H1 (cell line): Measurements from ENCODE around the gene PRKCA. TPM values are rescaled to one million over a fixed set of nuclear protein-coding genes. Genes with fewer than 3 reads are reported as not detected.

Experiments
- CBX8 ChIP-seq: fragments of 300-800, 300-1000 bp; sonication (generic); IDR thresholded peaks from 2 replicates; pipeline ENCODE4 v1.7.1; 2016; ENCODE audit warnings: low read depth, low read length, borderline replicate concordance
- polyA plus RNA-seq, 7 experiments: library from polyadenylated mRNA; depleted of rRNA in 3 of 7; stranded (reverse) in 5 of 7; unstranded in 2 of 7; fragments of >200 nt in 5 of 7; fragments of 200-250 nt in 2 of 7; gene quantifications; 1 replicate in 5 of 7; 2 replicates in 1 of 7; 4 replicates in 1 of 7; pipeline versions ENCODE4 v1.2.1 to v1.2.3, GENCODE V29; 2011 to 2013; ENCODE audit warnings: missing spikeins in 2 of 7, mixed read lengths in 2 of 7
- total RNA-seq: library from RNA; stranded (reverse); fragmentation: NEBNext Ultra II Directional; extraction: Animal tissue kit (Norgen Biotek cat#: 25700); gene quantifications from 2 replicates; pipeline ENCODE4 v1.2.1, GENCODE V29; 2021
- TF ChIP-seq, protein P1 (sequence below): fragments of 300-600 bp; sonication (generic); IDR thresholded peaks from 2 replicates; pipeline ENCODE4 v1.7.1; 2012; ENCODE audit warnings: low read length, moderate library complexity, mild to moderate bottlenecking, inconsistent platforms; ENCODE audit not compliant: insufficient replicate concordance

Gene PRKCA
- total and polyA plus RNA-seq, 2 of the 8 experiments (the other 6 are each of a cell fraction or from before 2014, with no cell fraction given) = 5.8 to 17.8 TPM

DNA sequence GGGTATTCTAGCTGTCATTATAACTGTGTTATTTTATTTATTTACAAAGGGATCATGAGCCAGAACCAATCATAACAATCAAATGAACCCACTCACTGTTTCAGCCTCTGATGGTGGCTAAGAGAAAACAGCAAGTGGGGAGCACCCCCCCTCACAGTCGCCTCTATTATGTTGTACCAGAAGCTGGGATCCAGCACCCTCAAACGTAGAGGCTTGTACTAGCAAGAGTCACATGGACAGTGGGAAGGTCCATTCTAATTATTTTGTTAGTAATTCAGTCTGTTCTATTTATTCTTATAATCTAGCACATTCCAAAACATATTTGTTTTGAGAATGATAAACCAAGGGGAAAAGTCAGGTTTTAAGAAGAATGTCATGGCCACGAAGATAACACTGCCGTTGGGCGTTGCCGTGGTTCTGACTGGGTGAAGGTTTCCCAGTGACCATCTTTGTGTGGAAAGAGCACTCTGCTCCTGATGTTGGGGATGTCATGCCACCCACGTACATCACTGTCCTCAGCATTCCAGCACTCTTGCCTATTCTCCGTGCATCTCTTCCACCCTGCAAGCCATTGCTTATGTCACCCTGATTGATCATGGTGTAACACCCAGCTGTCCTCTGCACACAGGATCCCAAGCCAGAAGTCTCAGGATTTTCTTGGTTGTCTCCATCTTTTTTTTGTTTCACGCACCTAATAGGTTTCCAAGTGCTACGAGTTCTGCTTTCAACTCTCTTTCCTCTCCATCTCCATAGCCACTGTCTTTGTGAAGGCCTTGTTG is 205.8 kb downstream of the PRKCA start (continued):
- TF ChIP-seq, protein P1, sequence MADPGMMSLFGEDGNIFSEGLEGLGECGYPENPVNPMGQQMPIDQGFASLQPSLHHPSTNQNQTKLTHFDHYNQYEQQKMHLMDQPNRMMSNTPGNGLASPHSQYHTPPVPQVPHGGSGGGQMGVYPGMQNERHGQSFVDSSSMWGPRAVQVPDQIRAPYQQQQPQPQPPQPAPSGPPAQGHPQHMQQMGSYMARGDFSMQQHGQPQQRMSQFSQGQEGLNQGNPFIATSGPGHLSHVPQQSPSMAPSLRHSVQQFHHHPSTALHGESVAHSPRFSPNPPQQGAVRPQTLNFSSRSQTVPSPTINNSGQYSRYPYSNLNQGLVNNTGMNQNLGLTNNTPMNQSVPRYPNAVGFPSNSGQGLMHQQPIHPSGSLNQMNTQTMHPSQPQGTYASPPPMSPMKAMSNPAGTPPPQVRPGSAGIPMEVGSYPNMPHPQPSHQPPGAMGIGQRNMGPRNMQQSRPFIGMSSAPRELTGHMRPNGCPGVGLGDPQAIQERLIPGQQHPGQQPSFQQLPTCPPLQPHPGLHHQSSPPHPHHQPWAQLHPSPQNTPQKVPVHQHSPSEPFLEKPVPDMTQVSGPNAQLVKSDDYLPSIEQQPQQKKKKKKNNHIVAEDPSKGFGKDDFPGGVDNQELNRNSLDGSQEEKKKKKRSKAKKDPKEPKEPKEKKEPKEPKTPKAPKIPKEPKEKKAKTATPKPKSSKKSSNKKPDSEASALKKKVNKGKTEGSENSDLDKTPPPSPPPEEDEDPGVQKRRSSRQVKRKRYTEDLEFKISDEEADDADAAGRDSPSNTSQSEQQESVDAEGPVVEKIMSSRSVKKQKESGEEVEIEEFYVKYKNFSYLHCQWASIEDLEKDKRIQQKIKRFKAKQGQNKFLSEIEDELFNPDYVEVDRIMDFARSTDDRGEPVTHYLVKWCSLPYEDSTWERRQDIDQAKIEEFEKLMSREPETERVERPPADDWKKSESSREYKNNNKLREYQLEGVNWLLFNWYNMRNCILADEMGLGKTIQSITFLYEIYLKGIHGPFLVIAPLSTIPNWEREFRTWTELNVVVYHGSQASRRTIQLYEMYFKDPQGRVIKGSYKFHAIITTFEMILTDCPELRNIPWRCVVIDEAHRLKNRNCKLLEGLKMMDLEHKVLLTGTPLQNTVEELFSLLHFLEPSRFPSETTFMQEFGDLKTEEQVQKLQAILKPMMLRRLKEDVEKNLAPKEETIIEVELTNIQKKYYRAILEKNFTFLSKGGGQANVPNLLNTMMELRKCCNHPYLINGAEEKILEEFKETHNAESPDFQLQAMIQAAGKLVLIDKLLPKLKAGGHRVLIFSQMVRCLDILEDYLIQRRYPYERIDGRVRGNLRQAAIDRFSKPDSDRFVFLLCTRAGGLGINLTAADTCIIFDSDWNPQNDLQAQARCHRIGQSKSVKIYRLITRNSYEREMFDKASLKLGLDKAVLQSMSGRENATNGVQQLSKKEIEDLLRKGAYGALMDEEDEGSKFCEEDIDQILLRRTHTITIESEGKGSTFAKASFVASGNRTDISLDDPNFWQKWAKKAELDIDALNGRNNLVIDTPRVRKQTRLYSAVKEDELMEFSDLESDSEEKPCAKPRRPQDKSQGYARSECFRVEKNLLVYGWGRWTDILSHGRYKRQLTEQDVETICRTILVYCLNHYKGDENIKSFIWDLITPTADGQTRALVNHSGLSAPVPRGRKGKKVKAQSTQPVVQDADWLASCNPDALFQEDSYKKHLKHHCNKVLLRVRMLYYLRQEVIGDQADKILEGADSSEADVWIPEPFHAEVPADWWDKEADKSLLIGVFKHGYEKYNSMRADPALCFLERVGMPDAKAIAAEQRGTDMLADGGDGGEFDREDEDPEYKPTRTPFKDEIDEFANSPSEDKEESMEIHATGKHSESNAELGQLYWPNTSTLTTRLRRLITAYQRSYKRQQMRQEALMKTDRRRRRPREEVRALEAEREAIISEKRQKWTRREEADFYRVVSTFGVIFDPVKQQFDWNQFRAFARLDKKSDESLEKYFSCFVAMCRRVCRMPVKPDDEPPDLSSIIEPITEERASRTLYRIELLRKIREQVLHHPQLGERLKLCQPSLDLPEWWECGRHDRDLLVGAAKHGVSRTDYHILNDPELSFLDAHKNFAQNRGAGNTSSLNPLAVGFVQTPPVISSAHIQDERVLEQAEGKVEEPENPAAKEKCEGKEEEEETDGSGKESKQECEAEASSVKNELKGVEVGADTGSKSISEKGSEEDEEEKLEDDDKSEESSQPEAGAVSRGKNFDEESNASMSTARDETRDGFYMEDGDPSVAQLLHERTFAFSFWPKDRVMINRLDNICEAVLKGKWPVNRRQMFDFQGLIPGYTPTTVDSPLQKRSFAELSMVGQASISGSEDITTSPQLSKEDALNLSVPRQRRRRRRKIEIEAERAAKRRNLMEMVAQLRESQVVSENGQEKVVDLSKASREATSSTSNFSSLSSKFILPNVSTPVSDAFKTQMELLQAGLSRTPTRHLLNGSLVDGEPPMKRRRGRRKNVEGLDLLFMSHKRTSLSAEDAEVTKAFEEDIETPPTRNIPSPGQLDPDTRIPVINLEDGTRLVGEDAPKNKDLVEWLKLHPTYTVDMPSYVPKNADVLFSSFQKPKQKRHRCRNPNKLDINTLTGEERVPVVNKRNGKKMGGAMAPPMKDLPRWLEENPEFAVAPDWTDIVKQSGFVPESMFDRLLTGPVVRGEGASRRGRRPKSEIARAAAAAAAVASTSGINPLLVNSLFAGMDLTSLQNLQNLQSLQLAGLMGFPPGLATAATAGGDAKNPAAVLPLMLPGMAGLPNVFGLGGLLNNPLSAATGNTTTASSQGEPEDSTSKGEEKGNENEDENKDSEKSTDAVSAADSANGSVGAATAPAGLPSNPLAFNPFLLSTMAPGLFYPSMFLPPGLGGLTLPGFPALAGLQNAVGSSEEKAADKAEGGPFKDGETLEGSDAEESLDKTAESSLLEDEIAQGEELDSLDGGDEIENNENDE = no peak
- no peak for TF ChIP-seq CBX8
